IMR-90 (cell line): ENCODE data around the gene NPTX1. TPM values are rescaled to one million over a fixed set of nuclear protein-coding genes. Genes with fewer than 3 reads are reported as not detected.

Source experiments
- ATAC-seq: fragments of 200-7000 bp; cut with Tn5 transposase; 2 replicates; pipeline ENCODE4 v1.9.1; 2020; ENCODE audit warnings: low read depth, mild to moderate bottlenecking, moderate library complexity
- BruUV-seq: library from RNA; stranded (reverse); fragments of 400-500 nt; replicated peaks from 2 replicates; lab custom pipeline; 2021; lab: Mats Ljungman, UMichigan
- CTCF ChIA-PET: fragments of 300-600 bp; formaldehyde crosslinking; extraction: SDS; loops from one replicate; lab custom pipeline; 2021; ENCODE audit warnings: antibody characterized with exemption; lab: Yijun Ruan, JAX
- POLR2A ChIA-PET: fragments of 300-600 bp; sonication (Branson Sonifier 250); formaldehyde crosslinking; loops from one replicate; lab custom pipeline; 2022; ENCODE audit warnings: antibody characterized with exemption; ENCODE audit not compliant: unreplicated experiment; lab: Charles Lee
- DNase-seq: peaks from one replicate; pipeline ENCODE4 v3.0.0; 2013
- H2AFZ ChIP-seq: replicated peaks from 2 replicates; pipeline ENCODE3; 2013; ENCODE audit warnings: low read length, mild to moderate bottlenecking; ENCODE audit not compliant: poor library complexity
- H2AK5ac ChIP-seq: 2 replicates; pipeline ENCODE4 v1.6.1; 2013; ENCODE audit warnings: low read depth, low read length, inconsistent platforms
- H2AK9ac ChIP-seq: replicated peaks from 2 replicates; pipeline ENCODE3; 2013; ENCODE audit warnings: mild to moderate bottlenecking, low read depth, low read length, moderate library complexity; ENCODE audit not compliant: poor library complexity
- H2BK120ac ChIP-seq: 2 replicates; pipeline ENCODE4 v1.6.1; 2013; ENCODE audit warnings: low read depth, low read length, inconsistent platforms
- H2BK15ac ChIP-seq: 3 replicates; pipeline ENCODE4 v1.6.1; 2013; ENCODE audit warnings: low read depth, low read length, inconsistent platforms
- H2BK20ac ChIP-seq: 2 replicates; pipeline ENCODE4 v1.6.1; 2013; ENCODE audit warnings: low read depth, mild to moderate bottlenecking, inconsistent platforms, low read length, moderate library complexity
- H2BK5ac ChIP-seq: 2 replicates; pipeline ENCODE4 v1.6.1; 2013; ENCODE audit warnings: mild to moderate bottlenecking, low read depth, low read length, inconsistent platforms; ENCODE audit not compliant: poor library complexity, severe bottlenecking
- H3K14ac ChIP-seq: replicated peaks from 2 replicates; pipeline ENCODE4 v1.6.1; 2013; ENCODE audit warnings: low read depth, low read length, inconsistent platforms
- H3K18ac ChIP-seq: 2 replicates; pipeline ENCODE4 v1.6.1; 2013; ENCODE audit warnings: low read depth, low read length, control low read depth
- H3K23ac ChIP-seq: 2 replicates; pipeline ENCODE4 v1.6.1; 2013; ENCODE audit warnings: low read depth, low read length, inconsistent platforms
- H3K27ac ChIP-seq: 2 replicates; pipeline ENCODE4 v1.5.1; 2013; ENCODE audit warnings: mild to moderate bottlenecking, control low read depth, low read length; ENCODE audit not compliant: insufficient read depth
- H3K27me3 ChIP-seq: 2 replicates; pipeline ENCODE4 v1.6.1; 2013; ENCODE audit warnings: low read length; ENCODE audit not compliant: control insufficient read depth, insufficient read depth
- H3K36me3 ChIP-seq: 2 replicates; pipeline ENCODE4 v1.6.1; 2013; ENCODE audit warnings: low read length, mixed read lengths; ENCODE audit not compliant: control insufficient read depth, insufficient read depth
- H3K4ac ChIP-seq: 2 replicates; pipeline ENCODE4 v1.6.1; 2013; ENCODE audit warnings: low read depth, low read length, inconsistent platforms
- H3K4me1 ChIP-seq: 2 replicates; pipeline ENCODE4 v1.6.1; 2013; ENCODE audit warnings: low read length, mixed read lengths; ENCODE audit not compliant: control insufficient read depth, insufficient read depth
- H3K4me2 ChIP-seq: 2 replicates; pipeline ENCODE4 v1.6.1; 2013; ENCODE audit warnings: low read depth, mild to moderate bottlenecking, control low read depth, low read length, moderate library complexity
- H3K4me3 ChIP-seq: 2 replicates; pipeline ENCODE4 v1.5.1; 2013; ENCODE audit warnings: low read depth, mild to moderate bottlenecking, control low read depth, low read length, moderate library complexity; ENCODE audit not compliant: insufficient read depth
- H3K56ac ChIP-seq: 2 replicates; pipeline ENCODE4 v1.6.1; 2013; ENCODE audit warnings: low read length, inconsistent platforms; ENCODE audit not compliant: insufficient read depth; ENCODE audit errors: extremely low read depth
- H3K79me1 ChIP-seq, 2 experiments: 2 replicates each; pipeline ENCODE4 v1.6.1; 2013; ENCODE audit warnings: low read length in 2 of 2, inconsistent platforms in 1 of 2, low read depth in 1 of 2
- H3K9ac ChIP-seq: 2 replicates; pipeline ENCODE4 v1.6.1; 2013; ENCODE audit warnings: low read depth, low read length, control low read depth
- H3K9me1 ChIP-seq: 2 replicates; pipeline ENCODE4 v1.6.1; 2013; ENCODE audit warnings: low read length, inconsistent platforms; ENCODE audit not compliant: insufficient read depth
- H3K9me3 ChIP-seq: 2 replicates; pipeline ENCODE4 v1.6.1; 2013; ENCODE audit warnings: low read length; ENCODE audit not compliant: control insufficient read depth, insufficient read depth
- H4K20me1 ChIP-seq: 2 replicates; pipeline ENCODE4 v1.6.1; 2013; ENCODE audit warnings: low read length, inconsistent platforms; ENCODE audit not compliant: insufficient read depth
- H4K5ac ChIP-seq: 2 replicates; pipeline ENCODE4 v1.6.1; 2013; ENCODE audit warnings: mild to moderate bottlenecking, low read depth, low read length, control low read depth
- H4K8ac ChIP-seq, 2 experiments: 2 replicates each; pipeline ENCODE4 v1.6.1; 2013; ENCODE audit warnings: low read depth in 2 of 2, low read length in 2 of 2, control low read depth in 1 of 2, inconsistent platforms in 1 of 2
- H4K91ac ChIP-seq: 2 replicates; pipeline ENCODE4 v1.6.1; 2013; ENCODE audit warnings: low read depth, low read length, inconsistent platforms; ENCODE audit not compliant: insufficient read depth
- CEBPB ChIP-seq: IDR thresholded peaks from 2 replicates; pipeline ENCODE4 v1.6.1; 2012; ENCODE audit warnings: low read depth, low read length, improper control_type of control experiment
- CHD1 ChIP-seq: IDR thresholded peaks from 2 replicates; pipeline ENCODE4 v1.6.1; 2012; ENCODE audit warnings: low read depth, low read length, improper control_type of control experiment
- CTCF ChIP-seq: conservative IDR thresholded peaks from 2 replicates; pipeline ENCODE4 v1.5.1; 2012; ENCODE audit warnings: mild to moderate bottlenecking, low read depth, low read length, improper control_type of control experiment
- ELK1 ChIP-seq: fragments of 150-350 bp; IDR thresholded peaks from 2 replicates; pipeline ENCODE4 v1.6.1; 2016; ENCODE audit warnings: low read depth, mild to moderate bottlenecking, low read length, moderate library complexity, borderline replicate concordance
- MAZ ChIP-seq: IDR thresholded peaks from 2 replicates; pipeline ENCODE4 v1.6.1; 2012; ENCODE audit warnings: low read depth, mild to moderate bottlenecking, low read length, improper control_type of control experiment, moderate library complexity, borderline replicate concordance
- NFE2L2 ChIP-seq: fragments of 150-350 bp; IDR thresholded peaks from 2 replicates; pipeline ENCODE4 v1.6.1; 2016; ENCODE audit warnings: low read depth, mild to moderate bottlenecking, low read length
- POLR2A ChIP-seq: IDR thresholded peaks from 2 replicates; pipeline ENCODE4 v1.6.1; 2012; ENCODE audit warnings: mild to moderate bottlenecking, low read depth, low read length
- RCOR1 ChIP-seq: IDR thresholded peaks from 2 replicates; pipeline ENCODE4 v1.6.1; 2012; ENCODE audit warnings: mild to moderate bottlenecking, low read length, improper control_type of control experiment; ENCODE audit not compliant: insufficient replicate concordance
- RFX5 ChIP-seq: IDR thresholded peaks from 2 replicates; pipeline ENCODE4 v1.8.0; 2012; ENCODE audit warnings: low read depth, mild to moderate bottlenecking, low read length, moderate library complexity
- SMC3 ChIP-seq: fragments of 150-350 bp; IDR thresholded peaks from 2 replicates; pipeline ENCODE4 v1.6.1; 2016; ENCODE audit warnings: low read depth, mild to moderate bottlenecking, antibody characterized with exemption, low read length, moderate library complexity
- USF2 ChIP-seq: fragments of 150-350 bp; IDR thresholded peaks from 2 replicates; pipeline ENCODE4 v1.6.1; 2017; ENCODE audit warnings: mild to moderate bottlenecking, antibody characterized with exemption, low read length, low read depth
- WGBS, 2 experiments: methylation state at CpG; one replicate each; pipeline versions ENCODE4 v1.1.5 to v1.1.7; 2013; ENCODE audit warnings: missing lambda C conversion rate in 2 of 2; ENCODE audit not compliant: insufficient read length in 1 of 2; ENCODE audit errors: extremely low coverage in 2 of 2; 5-methylcytosine and 5-hydroxymethylcytosine counted together
- dilution Hi-C: fragments of 300-500 bp; cut with HindIII; formaldehyde crosslinking; loops from one replicate; pipeline ENCODE4 v1.14.3; 2018; ENCODE audit warnings: low sequenced_read_pairs; ENCODE audit not compliant: unreplicated experiment
- in situ Hi-C: fragments of 300-500 bp; cut with MboI; formaldehyde crosslinking; loops from 3 replicates; pipeline ENCODE4 v1.14.3; 2019; ENCODE audit warnings: low sequenced_read_pairs, inconsistent platforms, mixed read lengths
- intact Hi-C: fragments of 100-400 bp; cut with micrococcal nuclease; formaldehyde crosslinking; loops from 2 replicates; pipeline ENCODE4 v1.10.0; 2022
- polyA plus RNA-seq, 3 experiments: library from polyadenylated mRNA; depleted of rRNA; stranded (reverse); fragments of >200 nt; gene quantifications; 2 replicates each; pipeline ENCODE4 v1.2.3, GENCODE V29; 2012; ENCODE audit warnings: low replicate concordance in 1 of 3
- total RNA-seq: library from RNA; depleted of rRNA; stranded (reverse); fragments of >200 nt; gene quantifications from 2 replicates; pipeline ENCODE4 v1.2.3, GENCODE V29; 2012

NPTX1 gene
- total and polyA plus RNA-seq, 2 of the 4 experiments (the other 2 are of a cell fraction) = 20.8 to 39.5 TPM

- Histone ChIP-seq H3K4me1 (peaks cover 5% of the 10 kb centered on the region), H3K27ac (no peak overlapping the region), H3K14ac (no peak overlapping the region), H3K56ac (no peak overlapping the region), H3K9ac (no peak overlapping the region), H2BK5ac (no peak overlapping the region), H4K5ac (no peak overlapping the region), H3K4me2 (no peak overlapping the region), H3K23ac (no peak overlapping the region; the same call in 1 of the 2 replicates), H2BK15ac (no peak overlapping the region), H3K36me3 (no peaks in the 10 kb centered on the region), H3K27me3 (peaks cover 17% of the 10 kb centered on the region; the same call in 1 of the 2 replicates), H3K9me1 (peaks cover 16% of the 10 kb centered on the region), H2AFZ (peak overlapping the region; percentile 13), H3K79me1 (peaks cover 6 to 21% of the 10 kb centered on the region in 2 experiments; a peak in 3 of 4 replicates), H3K18ac (no peak overlapping the region), H2BK20ac (no peak overlapping the region), H3K9me3 (no peaks in the 10 kb centered on the region), H2BK120ac (no peak overlapping the region), H4K20me1 (no peaks in the 10 kb centered on the region; the same call in 1 of the 2 replicates), H3K4me3 (no peak overlapping the region), H2AK9ac (no peak overlapping the region), H2AK5ac (no peak overlapping the region), H4K8ac (no peak overlapping the region), H3K4ac (no peak overlapping the region), H4K91ac (no peak overlapping the region)
- ChIA-PET POLR2A (no interaction called here), CTCF (no interaction called here)
- no TSS peak for BruUV-seq
- in situ Hi-C loops = no loop called here
- intact Hi-C loops = no loop called here
- 75% methylated on average over 9 of the region's 15 CpGs; no CpG with 5 or more reads in 1 of the 2 experiments for WGBS, 2 experiments
- DNase-seq (no peak), ATAC-seq (no peak)
- dilution Hi-C loops = no loop called here
- TF ChIP-seq USF2 = no peak
- TF ChIP-seq ELK1 = no peak
- no peak for TF ChIP-seq RCOR1
- TF ChIP-seq POLR2A = no peak
- TF ChIP-seq MAZ = no peak
- TF ChIP-seq NFE2L2 = no peak
- no peak for TF ChIP-seq CHD1
- no peak for TF ChIP-seq CTCF
- TF ChIP-seq CEBPB = no peak
- no peak for TF ChIP-seq RFX5
- TF ChIP-seq SMC3 = no peak
Observed at GRCh38 chr17:80457236-80457856, 19.1 kb downstream of the NPTX1 start.
